Right ventricle myocardium inferior (tissue), 1 donor: ENCODE measurements around the gene MACROD2. TPM values are rescaled to one million over a fixed set of nuclear protein-coding genes. Genes with fewer than 3 reads are reported as not detected.

Experiments used
- ATAC-seq: fragments of 200-7000 bp; cut with Tn5 transposase; one replicate; pipeline ENCODE4 v1.9.1; 2020; ENCODE audit warnings: mild to moderate bottlenecking, moderate library complexity
- DNase-seq: peaks from one replicate; pipeline ENCODE4 v3.0.0; 2021; ENCODE audit errors: missing footprints
- intact Hi-C: fragments of 100-400 bp; cut with DNase I; formaldehyde crosslinking; loops from one replicate; pipeline ENCODE4 v1.11.0; 2022
- total RNA-seq: library from RNA; stranded (reverse); fragmentation: NEBNext Ultra II Directional; extraction: Animal tissue kit (Norgen Biotek cat#: 25700); gene quantifications from one replicate; pipeline ENCODE4 v1.2.1, GENCODE V29; 2021
- donor health status: DM: no; HTN: yes; CAD: no; lungs with severe emphysema.

Gene MACROD2
- total RNA-seq, 1 donor from 2014 or later: 5.0 TPM

GRCh38 chr20:15222502-15223330, 1227.4 kb downstream of the MACROD2 start:
- DNase-seq (no peak), ATAC-seq (no peak)
- intact Hi-C loops: no loop called here

GRCh38 chr20:15224199-15224598, 1228.9 kb downstream of the MACROD2 start:
- no peak for ATAC-seq
- no peak for DNase-seq
- intact Hi-C loops: no loop called here

GRCh38 chr20:15227102-15227501, 1231.8 kb downstream of the MACROD2 start:
- ATAC-seq (no peak), DNase-seq (no peak)
- intact Hi-C loops: no loop called here

DNA sequence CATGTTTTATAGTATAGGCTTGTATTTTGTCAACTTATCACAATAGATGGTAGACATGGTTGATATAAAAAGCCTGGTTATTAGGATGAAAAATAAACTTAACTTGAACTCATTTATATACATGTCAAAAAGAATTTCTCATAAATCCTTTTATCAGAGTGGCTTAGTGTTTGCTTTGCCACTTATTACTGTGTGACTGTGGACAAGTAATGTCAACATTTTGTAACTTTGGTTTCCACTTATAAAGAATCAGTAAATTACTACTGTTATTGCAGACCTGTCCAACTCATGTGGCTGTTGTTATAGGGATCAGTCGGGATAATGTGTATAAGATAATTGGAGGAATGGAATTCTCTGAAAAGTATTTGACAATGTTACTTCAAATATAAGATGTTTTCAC, 1236.9 kb downstream of the MACROD2 start:
- intact Hi-C loops: no loop called here
- DNase-seq: no peak
- no peak for ATAC-seq

DNA sequence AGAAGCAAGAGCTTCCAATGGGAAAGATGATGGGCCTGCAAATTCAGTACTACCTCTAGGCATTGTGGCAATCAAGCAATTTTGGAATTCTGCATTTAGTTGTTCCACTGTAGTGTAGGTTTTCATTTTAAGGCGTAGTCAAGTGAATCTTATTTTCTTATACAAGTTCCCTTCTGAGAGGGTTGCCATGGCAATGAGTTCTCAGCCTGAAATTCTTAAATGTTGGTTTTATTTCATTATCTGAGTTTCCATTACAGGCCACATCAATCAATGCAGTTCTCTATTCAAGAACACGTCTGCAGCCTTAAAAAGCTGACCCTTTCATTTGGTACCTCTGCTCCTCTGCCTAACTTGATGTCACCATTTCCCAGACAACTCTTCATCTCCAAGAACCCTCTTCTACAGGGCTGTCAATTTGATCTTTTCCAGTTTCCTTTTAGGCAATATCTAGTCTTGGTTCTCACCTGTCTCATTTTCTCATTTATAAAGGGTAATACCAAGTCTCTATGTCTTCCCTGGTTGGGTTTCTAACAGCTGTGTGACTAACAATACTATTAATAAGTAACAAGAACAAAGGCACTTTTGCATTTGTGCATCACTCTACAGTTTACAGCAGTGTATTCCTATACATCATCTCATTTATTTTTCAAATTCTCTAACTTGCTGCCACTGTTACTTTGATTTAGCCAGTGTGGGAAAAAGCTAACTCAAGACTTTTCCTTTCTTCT, 1240.3 kb downstream of the MACROD2 start:
- ATAC-seq (no peak), DNase-seq (no peak)
- intact Hi-C loops: no loop called here

DNA sequence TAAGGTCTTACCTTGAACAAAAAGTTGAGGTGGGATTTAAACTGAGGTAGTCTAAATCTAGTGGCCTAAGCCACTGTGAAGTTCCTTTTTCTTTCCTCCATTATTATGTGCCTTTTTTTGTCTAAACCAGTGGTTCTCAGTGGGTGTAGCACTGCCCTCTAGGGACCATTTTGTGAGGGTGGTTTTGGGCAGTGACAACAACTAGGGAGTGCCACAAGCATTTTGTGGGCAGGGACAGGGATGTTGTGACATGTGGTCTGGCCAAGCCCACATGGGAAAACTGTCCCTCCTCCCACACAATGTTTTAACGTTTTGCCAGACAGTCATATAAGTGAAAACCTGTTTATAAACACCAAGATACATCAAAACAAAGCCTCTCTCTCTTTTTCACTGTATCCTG, 1241.5 kb downstream of the MACROD2 start:
- DNase-seq (no peak), ATAC-seq (no peak)
- intact Hi-C loops: no loop called here

GRCh38 chr20:15239542-15240206, 1244.4 kb downstream of the MACROD2 start:
- no peak for DNase-seq
- intact Hi-C loops: no loop called here
- ATAC-seq: no peak

GRCh38 chr20:15240801-15241200, 1245.5 kb downstream of the MACROD2 start:
- DNase-seq (no peak), ATAC-seq (no peak)
- intact Hi-C loops: no loop called here

DNA sequence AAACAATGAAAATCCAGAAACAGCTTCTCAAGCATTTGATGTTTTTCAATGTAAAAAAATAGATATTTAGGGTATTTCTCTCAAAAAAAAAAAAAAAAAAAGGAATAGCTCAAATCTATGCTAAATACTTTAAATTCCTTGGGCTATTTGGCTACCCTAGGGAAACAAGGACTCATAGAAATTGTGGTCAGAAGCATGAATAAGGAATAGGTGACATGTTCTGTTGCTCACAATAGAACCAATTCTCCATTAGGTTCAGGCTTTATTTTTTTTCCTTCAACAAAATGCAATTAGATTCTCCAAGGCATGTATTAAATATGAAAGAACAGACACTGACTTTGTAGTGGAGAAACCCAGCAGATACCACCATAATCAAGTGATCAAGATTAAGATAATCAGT, 1246.4 kb downstream of the MACROD2 start:
- intact Hi-C loops: no loop called here
- no peak for DNase-seq
- no peak for ATAC-seq

- no peak for ATAC-seq
- intact Hi-C loops: no loop called here
- DNase-seq: no peak
Measured at GRCh38 chr20:15242773-15243172, 1247.5 kb downstream of the MACROD2 start.

GRCh38 chr20:15245896-15246295, 1250.6 kb downstream of the MACROD2 start:
- DNase-seq (no peak), ATAC-seq (no peak)
- intact Hi-C loops: no loop called here

DNA sequence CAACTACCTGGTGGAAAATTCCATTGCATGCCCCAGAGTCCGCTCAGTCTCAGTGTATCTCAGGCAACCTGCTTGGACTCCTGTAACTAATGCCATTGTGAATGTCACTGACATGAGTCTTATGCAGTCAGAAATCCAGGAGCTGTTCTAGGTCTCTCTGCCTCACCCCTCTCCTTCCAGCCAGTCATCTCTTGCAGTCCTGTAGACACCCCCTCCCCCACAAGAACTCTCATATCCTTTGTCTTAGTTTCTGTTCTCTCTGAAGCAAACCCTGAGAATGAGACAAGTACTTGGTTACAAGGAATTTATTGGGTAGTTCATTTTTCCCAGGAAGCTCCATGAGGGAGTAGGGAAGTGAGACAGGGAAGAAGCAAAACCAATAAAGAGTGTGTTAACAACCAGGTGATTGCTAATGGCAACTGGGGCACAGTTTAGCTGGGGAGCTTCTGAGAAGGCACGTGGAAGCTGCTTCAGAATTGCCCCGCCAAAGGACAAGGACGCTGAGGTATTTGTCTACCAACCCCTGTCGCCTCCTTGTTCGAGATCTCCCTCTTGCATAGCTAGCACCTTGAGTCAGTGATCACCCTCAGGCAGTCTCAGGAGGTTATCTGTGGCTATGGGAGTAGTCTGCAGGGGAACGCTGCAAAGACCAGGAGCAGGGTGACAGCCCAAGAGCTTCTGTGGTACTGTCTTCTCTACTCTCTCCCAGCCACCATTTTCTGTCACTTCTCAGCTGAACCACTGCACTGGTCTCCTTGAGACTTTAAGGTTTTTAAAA, 1253.5 kb downstream of the MACROD2 start:
- intact Hi-C loops: no loop called here
- DNase-seq (no peak), ATAC-seq (no peak)

DNA sequence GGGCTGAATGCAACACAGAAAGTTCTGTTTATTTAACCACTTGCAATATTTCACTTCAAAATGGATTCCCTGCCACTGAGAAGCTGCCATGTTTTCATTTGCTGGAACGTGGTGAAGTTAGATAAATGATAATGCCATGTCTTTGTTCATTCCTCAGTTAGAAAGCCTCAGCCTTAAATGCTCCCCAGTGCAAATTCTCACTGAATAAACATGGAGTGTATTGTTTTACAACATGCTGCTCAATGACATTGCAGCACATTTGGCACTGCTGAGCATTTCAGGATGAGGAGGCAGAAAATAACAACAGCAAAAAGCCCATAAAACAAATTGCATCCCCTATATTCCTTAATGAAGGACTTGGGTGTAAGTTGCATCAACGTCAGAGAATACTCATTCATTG, 1255.9 kb downstream of the MACROD2 start:
- intact Hi-C loops: no loop called here
- no peak for ATAC-seq
- DNase-seq: no peak

GRCh38 chr20:15252304-15252703, 1257.0 kb downstream of the MACROD2 start:
- intact Hi-C loops: no loop called here
- DNase-seq: no peak
- no peak for ATAC-seq

DNA sequence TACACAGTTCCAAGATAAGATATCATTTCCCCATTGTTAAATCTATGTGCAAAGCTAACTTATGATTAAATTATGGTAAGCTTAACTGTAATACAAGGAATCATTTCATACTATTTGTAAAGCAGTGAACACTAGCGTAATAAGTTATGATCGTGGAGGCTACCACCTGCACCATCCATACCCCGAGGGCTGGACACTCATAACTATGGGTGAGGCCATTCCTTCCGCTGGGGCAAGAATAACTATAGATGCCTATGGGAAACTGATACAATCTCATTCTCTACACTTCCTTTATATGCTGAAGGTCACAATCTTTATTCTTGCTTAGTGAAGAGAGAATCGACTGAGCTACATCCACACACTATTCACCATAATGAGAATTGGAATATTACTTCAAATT, 1258.1 kb downstream of the MACROD2 start:
- ATAC-seq: no peak
- no peak for DNase-seq
- intact Hi-C loops: no loop called here

- DNase-seq: no peak
- intact Hi-C loops: no loop called here
- no peak for ATAC-seq
Measured at GRCh38 chr20:15256676-15257568, 1261.6 kb downstream of the MACROD2 start.

GRCh38 chr20:15257569-15257870, 1262.2 kb downstream of the MACROD2 start:
- ATAC-seq: no peak
- intact Hi-C loops: no loop called here
- DNase-seq: no peak

GRCh38 chr20:15265581-15266309, 1270.4 kb downstream of the MACROD2 start:
- DNase-seq (no peak), ATAC-seq (no peak)
- intact Hi-C loops: no loop called here
